Measurements from ENCODE around the gene NASP.

NASP gene

GRCh38 chr1:45583666-45584350 lies at the start of gene NASP:
Gene NASP, plus strand, starts transcription at chr1:45584041. Its CDS starts 106 bp downstream, at chr1:45584147.
- peak; percentile 91 for DNase-seq (ENCODE audit: low spot score)

GRCh38 chr1:45535988-45536766 lies 47.7 kb upstream of the NASP start:
- DNase-seq (ENCODE audit: low spot score) = no peak

- no peak for DNase-seq (ENCODE audit: low spot score)
These were observed 47.0 kb upstream of the NASP start for GRCh38 chr1:45536886-45537285.

- DNase-seq (ENCODE audit: low spot score) = no peak
These were observed 42.6 kb upstream of the NASP start for GRCh38 chr1:45541193-45541592.

GRCh38 chr1:45542591-45542990 lies 41.2 kb upstream of the NASP start:
- no peak for DNase-seq (ENCODE audit: low spot score)

GRCh38 chr1:45543581-45544417 lies 40.0 kb upstream of the NASP start:
- peak; percentile 62 for DNase-seq (ENCODE audit: low spot score)

GRCh38 chr1:45544530-45544929 lies 39.3 kb upstream of the NASP start:
- no peak for DNase-seq (ENCODE audit: low spot score)

- DNase-seq (ENCODE audit: low spot score) = no peak
These were observed 38.8 kb upstream of the NASP start for GRCh38 chr1:45545019-45545493.

GRCh38 chr1:45545553-45546310 lies 38.1 kb upstream of the NASP start:
- no peak for DNase-seq (ENCODE audit: low spot score)

GRCh38 chr1:45550401-45551351 lies 33.2 kb upstream of the NASP start, which contains the start of gene AKR1A1:
Gene AKR1A1, plus strand, starts transcription at chr1:45550826. Its CDS starts 10,969 bp downstream, at chr1:45561795.
- DNase-seq (ENCODE audit: low spot score) = peak; percentile 83

- DNase-seq (ENCODE audit: low spot score) = no peak
These were observed 32.2 kb upstream of the NASP start for GRCh38 chr1:45551684-45552083.

GRCh38 chr1:45552331-45552730 lies 31.5 kb upstream of the NASP start:
- no peak for DNase-seq (ENCODE audit: low spot score)

GRCh38 chr1:45554198-45554597 lies 29.6 kb upstream of the NASP start:
- no peak for DNase-seq (ENCODE audit: low spot score)

GRCh38 chr1:45557422-45557944 lies 26.4 kb upstream of the NASP start:
- no peak for DNase-seq (ENCODE audit: low spot score)

GRCh38 chr1:45563843-45564242 lies 20.0 kb upstream of the NASP start:
- DNase-seq (ENCODE audit: low spot score) = no peak

GRCh38 chr1:45566722-45567121 lies 17.1 kb upstream of the NASP start:
- no peak for DNase-seq (ENCODE audit: low spot score)

- no peak for DNase-seq (ENCODE audit: low spot score)
These were observed 15.9 kb upstream of the NASP start for GRCh38 chr1:45567911-45568310.

- DNase-seq (ENCODE audit: low spot score) = no peak
These were observed 15.4 kb upstream of the NASP start for GRCh38 chr1:45568421-45568820.

GRCh38 chr1:45569571-45569961 lies 14.3 kb upstream of the NASP start:
- no peak for DNase-seq (ENCODE audit: low spot score)

- peak; percentile 79 for DNase-seq (ENCODE audit: low spot score)
These were observed 13.8 kb upstream of the NASP start for GRCh38 chr1:45569962-45570581.

Measured in CD4-positive, alpha-beta T cell treated with Interleukin-15 for 4 hours (primary cell).